Transverse colon (tissue), 4 donors: ENCODE results near the gene NMD3.

ENCODE experiments used
- EP300 ChIP-seq: sonication (generic); formaldehyde crosslinking; IDR thresholded peaks from one replicate; pipeline ENCODE4 v1.6.1; 2017; ENCODE audit warnings: antibody characterized with exemption, low read depth
- POLR2A ChIP-seq: fragments of 450-650 bp; IDR thresholded peaks from one replicate; pipeline ENCODE4 v1.6.1; 2016; ENCODE audit warnings: antibody characterized with exemption, mild to moderate bottlenecking, moderate library complexity
- POLR2AphosphoS5 ChIP-seq, 3 donors: sonication (generic); formaldehyde crosslinking; IDR thresholded peaks; one replicate each; pipeline ENCODE4 v1.6.1; 2016; ENCODE audit warnings: antibody characterized with exemption in 3 of 3
- TF ChIP-seq, protein P1 (sequence below), 5 experiments: fragments of 200-600 bp in 3 of 5; fragments of 450-650 bp in 2 of 5; sonication (generic) in 3 of 5; IDR thresholded peaks; 1 replicate in 2 of 5; 2 replicates in 3 of 5; pipeline ENCODE4 v1.5.1; 2016 to 2017; ENCODE audit warnings: antibody characterized with exemption in 5 of 5, inconsistent platforms in 3 of 5, mild to moderate bottlenecking in 2 of 5, moderate library complexity in 1 of 5

DNA sequence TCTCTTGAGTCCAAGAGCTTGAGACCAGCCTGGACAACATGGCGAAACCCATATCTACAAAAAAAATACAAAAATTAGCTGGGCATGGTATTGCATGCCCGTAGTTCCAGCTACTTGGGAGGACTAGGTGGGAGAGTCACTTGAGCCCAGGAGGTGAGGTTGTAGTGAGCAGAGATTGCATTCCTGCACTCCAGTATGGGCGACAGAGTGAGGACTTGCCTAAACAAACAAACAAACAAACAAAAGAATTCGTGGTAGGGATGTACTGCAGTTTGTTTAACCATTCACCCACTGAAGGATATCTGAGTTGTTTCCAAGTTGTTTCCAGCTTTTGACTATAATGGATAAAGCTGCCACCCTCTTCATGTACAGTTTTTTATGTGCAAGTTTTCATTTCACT is 7.5 kb upstream of the NMD3 start:
- TF ChIP-seq, protein P1, sequence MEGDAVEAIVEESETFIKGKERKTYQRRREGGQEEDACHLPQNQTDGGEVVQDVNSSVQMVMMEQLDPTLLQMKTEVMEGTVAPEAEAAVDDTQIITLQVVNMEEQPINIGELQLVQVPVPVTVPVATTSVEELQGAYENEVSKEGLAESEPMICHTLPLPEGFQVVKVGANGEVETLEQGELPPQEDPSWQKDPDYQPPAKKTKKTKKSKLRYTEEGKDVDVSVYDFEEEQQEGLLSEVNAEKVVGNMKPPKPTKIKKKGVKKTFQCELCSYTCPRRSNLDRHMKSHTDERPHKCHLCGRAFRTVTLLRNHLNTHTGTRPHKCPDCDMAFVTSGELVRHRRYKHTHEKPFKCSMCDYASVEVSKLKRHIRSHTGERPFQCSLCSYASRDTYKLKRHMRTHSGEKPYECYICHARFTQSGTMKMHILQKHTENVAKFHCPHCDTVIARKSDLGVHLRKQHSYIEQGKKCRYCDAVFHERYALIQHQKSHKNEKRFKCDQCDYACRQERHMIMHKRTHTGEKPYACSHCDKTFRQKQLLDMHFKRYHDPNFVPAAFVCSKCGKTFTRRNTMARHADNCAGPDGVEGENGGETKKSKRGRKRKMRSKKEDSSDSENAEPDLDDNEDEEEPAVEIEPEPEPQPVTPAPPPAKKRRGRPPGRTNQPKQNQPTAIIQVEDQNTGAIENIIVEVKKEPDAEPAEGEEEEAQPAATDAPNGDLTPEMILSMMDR (IDR thresholded peaks at IDR 0.05): no peak
- TF ChIP-seq EP300 (no peak), POLR2A (no peak), POLR2AphosphoS5 (IDR thresholded peaks at IDR 0.05) (no peak)
